Measurements from ENCODE around the gene TRNAU1AP.

GRCh38 chr1:28578696-28579218, 25.9 kb downstream of the TRNAU1AP start:
- TF ChIP-seq CTCF (conservative IDR thresholded peaks at IDR 0.05; ENCODE audit: low read depth, low read length) (no peak), EZH2 (IDR thresholded peaks at IDR 0.05; ENCODE audit: low read length, unreplicated experiment) (no peak)
